ENCODE data around the gene PTPRD. TPM values are rescaled to one million over a fixed set of nuclear protein-coding genes. Genes with fewer than 3 reads are reported as not detected.

Gene PTPRD
- total and polyA plus RNA-seq, 9 of the 15 experiments (the other 6 are each of a cell fraction or from before 2014, with no cell fraction given) = 0.11 TPM; not detected in 8

- TF ChIP-seq TRIM25 (IDR thresholded peaks at IDR 0.05; ENCODE audit: borderline replicate concordance) (no peak), KLF6 (CRISPR knock-in tag; IDR thresholded peaks at IDR 0.05; ENCODE audit: borderline replicate concordance) (no peak)
Observed at GRCh38 chr9:9538766-9539165, 1074.0 kb downstream of the PTPRD start (continued).

- no peaks in the 10 kb centered on the region for H3K27me3 ChIP-seq (ENCODE audit: control insufficient read depth in 2 of 2, insufficient read depth in 2 of 2, low read length in 2 of 2)
- FAIRE-seq = no peak
- POLR2A ChIA-PET = no interaction called here
- no peak overlapping the region for H3K9ac ChIP-seq (ENCODE audit: insufficient read depth in 1 of 2, low read depth in 2 of 2, low read length in 2 of 2)
- H3K9me3 ChIP-seq (replicated peaks; ENCODE audit: control insufficient read depth, insufficient read depth, low read depth, low read length) = no peaks in the 10 kb centered on the region
- no TSS peak for BruUV-seq (replicated peaks)
- H3K4me1 ChIP-seq (replicated peaks in 1 of 2; ENCODE audit: control insufficient read depth in 2 of 2, insufficient read depth in 2 of 2, low read length in 2 of 2) = no peaks in the 10 kb centered on the region
- no peak overlapping the region for H3K4me3 ChIP-seq
- no peak for DNase-seq (ENCODE audit: extremely low read depth in 1 of 4, low spot score in 3 of 4)
- intact Hi-C loops (cut with micrococcal nuclease) = no loop called here
- no peak overlapping the region for H3K27ac ChIP-seq (ENCODE audit: extremely low read depth, low read depth, low read length)
- H3K9me1 ChIP-seq (ENCODE audit: control insufficient read depth, insufficient read depth, low read length) = no peaks in the 10 kb centered on the region
- no peak for ATAC-seq
- in situ Hi-C loops (cut with MboI) = no loop called here
- no peaks in the 10 kb centered on the region for H3K79me2 ChIP-seq (ENCODE audit: control insufficient read depth, insufficient read depth, low read length)
- no peaks in the 10 kb centered on the region for H4K20me1 ChIP-seq (replicated peaks; ENCODE audit: control insufficient read depth, insufficient read depth, low read length)
- H2AFZ ChIP-seq (ENCODE audit: low read depth, low read length) = no peak overlapping the region
- TF ChIP-seq FOXM1 (IDR thresholded peaks at IDR 0.05; ENCODE audit: low read depth) (no peak), FOXM1 (CRISPR knock-in tag; IDR thresholded peaks at IDR 0.05; ENCODE audit: low read depth) (no peak), BHLHE40 (IDR thresholded peaks at IDR 0.05; ENCODE audit: low read length) (no peak), TAF7 (tag; IDR thresholded peaks at IDR 0.05) (no peak), SMC3 (conservative IDR thresholded peaks at IDR 0.05; ENCODE audit: insufficient read depth, low read depth, low read length) (no peak), ELF4 (CRISPR knock-in tag; IDR thresholded peaks at IDR 0.05) (no peak)
- TF ChIP-seq, protein P1, sequence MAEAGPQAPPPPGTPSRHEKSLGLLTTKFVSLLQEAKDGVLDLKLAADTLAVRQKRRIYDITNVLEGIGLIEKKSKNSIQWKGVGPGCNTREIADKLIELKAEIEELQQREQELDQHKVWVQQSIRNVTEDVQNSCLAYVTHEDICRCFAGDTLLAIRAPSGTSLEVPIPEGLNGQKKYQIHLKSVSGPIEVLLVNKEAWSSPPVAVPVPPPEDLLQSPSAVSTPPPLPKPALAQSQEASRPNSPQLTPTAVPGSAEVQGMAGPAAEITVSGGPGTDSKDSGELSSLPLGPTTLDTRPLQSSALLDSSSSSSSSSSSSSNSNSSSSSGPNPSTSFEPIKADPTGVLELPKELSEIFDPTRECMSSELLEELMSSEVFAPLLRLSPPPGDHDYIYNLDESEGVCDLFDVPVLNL (CRISPR knock-in tag; IDR thresholded peaks at IDR 0.05; ENCODE audit: low read depth) = no peak
- H3K36me3 ChIP-seq (ENCODE audit: control insufficient read depth, insufficient read depth, low read length) = no peaks in the 10 kb centered on the region
- WGBS (ENCODE audit: insufficient coverage, low coverage, missing lambda C conversion rate) = 0% methylated on average over 4 of the region's 4 CpGs
- CTCF ChIA-PET (ENCODE audit: low intra/inter-chr PET ratio) = no interaction called here
- no peak overlapping the region for H3K4me2 ChIP-seq (ENCODE audit: insufficient read depth, low read length)
Observed at GRCh38 chr9:9538356-9538755, 1074.4 kb downstream of the PTPRD start.
